ENCODE results near the gene STRN. TPM values are rescaled to one million over a fixed set of nuclear protein-coding genes. Genes with fewer than 3 reads are reported as not detected.
"Not testable (repeated sequence)": the region's sequence is repeated elsewhere in the genome, so short reads cannot be mapped to it uniquely, and the experiment has no call there.

STRN gene
- total RNA-seq, 1 donor from 2014 or later = 33.1 TPM

DNA sequence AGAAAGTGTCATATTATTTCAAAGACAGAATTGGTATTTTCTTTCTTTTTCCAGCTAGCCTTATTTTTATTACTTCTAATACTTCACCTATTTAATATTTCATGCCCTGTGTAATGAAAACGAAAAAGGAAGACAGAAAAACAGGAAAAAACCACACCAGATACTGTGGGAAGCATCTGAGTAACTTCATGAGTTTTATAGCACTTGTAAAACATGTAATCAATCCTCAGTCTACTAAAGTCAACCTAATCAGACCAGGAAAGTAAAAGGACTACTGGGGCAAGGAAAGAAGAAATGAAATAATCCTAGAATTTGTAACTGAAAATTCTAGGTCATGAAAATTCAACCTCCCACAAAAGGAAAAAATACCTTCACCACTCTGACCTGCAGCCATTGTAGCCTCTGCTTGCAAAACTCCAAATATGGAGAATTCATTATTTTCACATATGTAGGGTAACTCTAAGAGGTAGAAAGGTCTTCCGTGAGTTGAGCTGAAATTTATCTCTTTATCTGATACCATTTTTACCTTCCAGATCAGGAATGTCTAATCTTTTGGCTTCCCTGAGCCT, 34.7 kb upstream of the STRN start:
- intact Hi-C loops (cut with DNase I) = no loop called here
- no peaks in the 10 kb centered on the region for H3K4me1 ChIP-seq
- ATAC-seq = no peak
- H3K4me3 ChIP-seq = no peak overlapping the region
- no peaks in the 10 kb centered on the region for H3K9me3 ChIP-seq
- H3K27me3 ChIP-seq = no peaks in the 10 kb centered on the region
- H3K36me3 ChIP-seq = peaks cover 98% of the 10 kb centered on the region
- no peak overlapping the region for H3K27ac ChIP-seq
- TF ChIP-seq, protein P1, sequence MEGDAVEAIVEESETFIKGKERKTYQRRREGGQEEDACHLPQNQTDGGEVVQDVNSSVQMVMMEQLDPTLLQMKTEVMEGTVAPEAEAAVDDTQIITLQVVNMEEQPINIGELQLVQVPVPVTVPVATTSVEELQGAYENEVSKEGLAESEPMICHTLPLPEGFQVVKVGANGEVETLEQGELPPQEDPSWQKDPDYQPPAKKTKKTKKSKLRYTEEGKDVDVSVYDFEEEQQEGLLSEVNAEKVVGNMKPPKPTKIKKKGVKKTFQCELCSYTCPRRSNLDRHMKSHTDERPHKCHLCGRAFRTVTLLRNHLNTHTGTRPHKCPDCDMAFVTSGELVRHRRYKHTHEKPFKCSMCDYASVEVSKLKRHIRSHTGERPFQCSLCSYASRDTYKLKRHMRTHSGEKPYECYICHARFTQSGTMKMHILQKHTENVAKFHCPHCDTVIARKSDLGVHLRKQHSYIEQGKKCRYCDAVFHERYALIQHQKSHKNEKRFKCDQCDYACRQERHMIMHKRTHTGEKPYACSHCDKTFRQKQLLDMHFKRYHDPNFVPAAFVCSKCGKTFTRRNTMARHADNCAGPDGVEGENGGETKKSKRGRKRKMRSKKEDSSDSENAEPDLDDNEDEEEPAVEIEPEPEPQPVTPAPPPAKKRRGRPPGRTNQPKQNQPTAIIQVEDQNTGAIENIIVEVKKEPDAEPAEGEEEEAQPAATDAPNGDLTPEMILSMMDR (IDR thresholded peaks at IDR 0.05) = no peak
- DNase-seq = no peak

DNA sequence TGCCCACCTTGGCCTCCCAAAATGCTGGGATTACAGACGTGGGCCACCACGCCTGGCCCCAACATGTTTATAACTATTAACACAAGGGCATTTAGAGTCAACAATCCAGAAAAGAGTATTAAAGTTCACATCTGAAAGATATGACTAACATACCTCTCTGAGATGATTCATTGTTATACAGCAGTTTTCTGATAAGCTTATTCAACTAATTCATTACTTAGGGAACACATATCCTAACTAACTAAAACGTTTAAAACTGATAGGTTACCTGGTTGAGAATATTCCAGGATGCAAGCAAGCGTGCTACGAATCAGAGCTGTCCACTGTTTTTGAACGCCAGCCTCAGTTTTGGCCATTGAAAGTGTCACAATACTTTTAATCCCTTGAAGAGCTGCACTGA, 34.0 kb upstream of the STRN start:
- Histone ChIP-seq H3K4me1 (no peaks in the 10 kb centered on the region), H3K27me3 (no peaks in the 10 kb centered on the region), H3K4me3 (no peak overlapping the region), H3K36me3 (peaks cover 96% of the 10 kb centered on the region), H3K27ac (no peak overlapping the region), H3K9me3 (no peaks in the 10 kb centered on the region)
- DNase-seq (no peak), ATAC-seq (no peak)
- TF ChIP-seq, protein P1 (IDR thresholded peaks at IDR 0.05) = no peak
- intact Hi-C loops (cut with DNase I) = no loop called here

DNA sequence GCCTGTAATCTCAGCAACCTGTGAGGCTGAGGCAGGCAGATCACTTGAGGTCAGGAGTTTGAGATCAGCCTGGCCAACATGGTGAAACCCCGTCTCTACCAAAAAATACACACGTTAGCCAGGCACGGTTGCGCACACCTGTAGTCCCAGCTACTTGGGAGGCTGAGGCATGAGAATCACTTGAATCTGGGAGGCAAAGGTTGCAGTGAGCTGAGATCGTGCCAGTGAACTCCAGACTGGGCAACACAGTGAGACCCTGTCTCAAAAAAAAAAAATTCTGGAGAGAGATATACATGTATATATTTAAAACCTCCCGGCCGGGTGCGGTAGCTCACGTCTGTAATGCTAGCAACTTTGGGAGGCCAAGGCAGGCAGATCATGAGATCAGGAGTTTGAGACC, 33.1 kb upstream of the STRN start:
- H3K4me1 ChIP-seq; H3K27ac ChIP-seq; H3K9me3 ChIP-seq; H3K27me3 ChIP-seq; H3K4me3 ChIP-seq; DNase-seq; ATAC-seq; intact Hi-C loops (cut with DNase I): not testable (repeated sequence)
- peaks cover 87% of the 10 kb centered on the region for H3K36me3 ChIP-seq

DNA sequence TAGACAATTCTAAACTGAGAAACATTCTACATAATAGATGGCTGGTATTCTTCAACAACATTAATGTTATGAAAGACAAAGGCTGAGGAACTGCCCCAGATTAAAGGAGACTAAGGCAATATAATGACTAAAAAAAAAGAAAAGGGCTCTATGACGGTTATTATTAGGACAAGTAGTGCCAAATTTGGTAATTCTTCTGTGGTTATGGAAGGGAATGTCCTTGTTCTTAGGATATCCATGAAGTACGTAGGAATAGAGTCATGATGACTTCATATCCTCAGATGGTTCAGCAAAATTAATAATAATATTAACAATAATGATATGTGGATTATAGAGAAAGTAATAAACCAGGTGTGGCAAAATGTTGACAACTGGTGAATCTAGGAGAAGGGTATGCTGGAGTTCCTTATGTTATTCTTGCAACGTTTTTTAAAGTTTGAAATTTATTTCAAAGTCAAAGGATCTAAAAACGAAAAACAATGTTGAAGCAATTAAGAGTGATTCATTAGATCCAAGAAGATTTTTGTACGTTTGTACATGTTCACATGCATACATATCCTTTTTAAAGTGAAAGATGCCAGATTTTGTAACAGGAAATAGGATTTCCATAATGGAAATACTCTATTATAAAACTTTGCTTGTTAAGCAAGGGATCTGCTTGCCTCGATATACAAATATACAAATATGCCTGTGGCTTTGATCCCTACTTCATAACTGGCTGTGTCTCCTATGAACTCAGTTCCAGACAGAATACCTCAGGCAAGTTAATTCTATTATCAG, 27.7 kb upstream of the STRN start:
- ATAC-seq (no peak), DNase-seq (no peak)
- TF ChIP-seq, protein P1 (IDR thresholded peaks at IDR 0.05) = no peak
- intact Hi-C loops (cut with DNase I) = no loop called here
- Histone ChIP-seq H3K4me1 (no peaks in the 10 kb centered on the region), H3K36me3 (peaks cover 60% of the 10 kb centered on the region), H3K9me3 (no peaks in the 10 kb centered on the region), H3K27ac (no peak overlapping the region), H3K27me3 (no peaks in the 10 kb centered on the region), H3K4me3 (no peak overlapping the region)

DNA sequence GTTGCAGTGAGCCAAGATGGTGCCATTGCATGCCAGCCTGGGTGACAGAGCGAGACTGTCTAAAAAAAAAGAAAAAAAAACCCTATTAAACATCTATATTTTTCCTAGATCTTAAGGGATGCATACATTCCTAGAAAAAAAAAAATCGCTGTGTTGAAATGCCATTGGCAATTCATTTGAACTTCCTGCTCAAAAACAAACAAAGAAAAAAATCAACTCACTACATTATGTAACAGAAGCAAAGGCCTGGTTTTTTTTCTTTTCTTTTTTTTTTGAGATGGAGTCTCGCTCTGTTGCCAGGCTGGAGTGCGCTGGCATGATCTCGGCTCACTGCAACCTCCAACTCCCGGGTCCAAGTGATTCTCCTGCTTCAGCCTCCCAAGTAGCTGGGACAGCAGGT, 21.7 kb upstream of the STRN start:
- Histone ChIP-seq H3K9me3 (no peaks in the 10 kb centered on the region), H3K4me1 (no peaks in the 10 kb centered on the region), H3K4me3 (no peak overlapping the region), H3K36me3 (peaks cover 50% of the 10 kb centered on the region), H3K27ac (no peak overlapping the region), H3K27me3 (no peaks in the 10 kb centered on the region)
- TF ChIP-seq, protein P1 (IDR thresholded peaks at IDR 0.05) = no peak
- ATAC-seq = no peak
- intact Hi-C loops (cut with DNase I) = no loop called here
- DNase-seq = no peak

DNA sequence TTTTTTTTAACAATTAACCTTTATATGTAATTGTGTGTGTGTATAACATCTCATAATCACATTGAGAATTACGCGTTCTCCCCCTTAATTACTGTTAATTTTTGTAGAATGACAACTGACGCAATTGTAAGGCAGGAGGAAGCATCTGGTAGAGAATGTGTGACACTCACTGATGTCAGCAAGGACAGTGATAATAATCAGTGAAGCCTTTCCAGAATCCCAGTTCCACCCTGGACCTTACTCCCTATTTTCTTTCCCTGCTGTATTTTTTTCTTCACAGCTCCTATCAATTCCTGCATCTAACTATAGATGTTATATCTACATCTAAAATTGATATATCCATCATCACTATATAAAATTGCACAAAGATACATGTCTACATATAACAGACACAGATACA, 16.1 kb upstream of the STRN start:
- Histone ChIP-seq H3K4me3 (no peak overlapping the region), H3K36me3 (peaks cover 38% of the 10 kb centered on the region), H3K27me3 (no peaks in the 10 kb centered on the region), H3K9me3 (no peaks in the 10 kb centered on the region), H3K4me1 (no peaks in the 10 kb centered on the region), H3K27ac (no peak overlapping the region)
- TF ChIP-seq, protein P1 (IDR thresholded peaks at IDR 0.05) = no peak
- intact Hi-C loops (cut with DNase I) = no loop called here
- ATAC-seq (no peak), DNase-seq (no peak)

Measured in upper lobe of right lung (tissue), 1 donor.